Astrocyte (in vitro differentiated cells and primary cell): ENCODE data around the gene PTPN6. TPM values are rescaled to one million over a fixed set of nuclear protein-coding genes. Genes with fewer than 3 reads are reported as not detected.

Experiments used
- DNase-seq: peaks from one replicate; pipeline ENCODE4 v3.0.0-alpha.2; 2010; ENCODE audit warnings: low read depth
- FAIRE-seq: peaks from 2 replicates; lab custom pipeline; 2011; peaks lifted over from hg19 to GRCh38; lab: Jason Lieb, UNC
- H2AFZ ChIP-seq: 2 replicates; pipeline ENCODE4 v1.6.0; 2012; ENCODE audit warnings: low read depth, low read length, inconsistent platforms
- H3K27ac ChIP-seq: 2 replicates; pipeline ENCODE4 v1.5.1; 2011; ENCODE audit warnings: low read depth, low read length, inconsistent platforms
- H3K27me3 ChIP-seq: 2 replicates; pipeline ENCODE4 v1.6.0; 2011; ENCODE audit warnings: low read length, inconsistent platforms; ENCODE audit not compliant: insufficient read depth
- H3K36me3 ChIP-seq: 2 replicates; pipeline ENCODE4 v1.5.1; 2011; ENCODE audit warnings: low read length, inconsistent platforms; ENCODE audit not compliant: insufficient read depth
- H3K4me1 ChIP-seq: 2 replicates; pipeline ENCODE4 v1.5.1; 2011; ENCODE audit warnings: low read length, inconsistent platforms; ENCODE audit not compliant: insufficient read depth
- H3K4me2 ChIP-seq: 2 replicates; pipeline ENCODE4 v1.6.0; 2012; ENCODE audit warnings: low read length, inconsistent platforms
- H3K4me3 ChIP-seq: 2 replicates; pipeline ENCODE4 v1.5.1; 2011; ENCODE audit warnings: low read depth, mild to moderate bottlenecking, low read length, inconsistent platforms; ENCODE audit not compliant: insufficient read depth
- H3K79me2 ChIP-seq: 2 replicates; pipeline ENCODE4 v1.6.0; 2012; ENCODE audit warnings: mild to moderate bottlenecking, low read length, inconsistent platforms; ENCODE audit not compliant: insufficient read depth
- H3K9ac ChIP-seq: 2 replicates; pipeline ENCODE4 v1.6.0; 2012; ENCODE audit warnings: mild to moderate bottlenecking, low read length, inconsistent platforms
- H3K9me3 ChIP-seq: 2 replicates; pipeline ENCODE4 v1.5.1; 2012; ENCODE audit warnings: low read depth, mild to moderate bottlenecking, low read length, inconsistent platforms; ENCODE audit not compliant: insufficient read depth
- H4K20me1 ChIP-seq: 2 replicates; pipeline ENCODE4 v1.6.0; 2012; ENCODE audit warnings: low read length, inconsistent platforms; ENCODE audit not compliant: insufficient read depth
- H3K27ac Mint-ChIP-seq: one replicate; pipeline ENCODE4 v1.8.0; 2021; ENCODE audit warnings: mild to moderate bottlenecking, mixed read lengths; ENCODE audit not compliant: unreplicated experiment
- H3K27me3 Mint-ChIP-seq: one replicate; pipeline ENCODE4 v1.8.0; 2021; ENCODE audit warnings: low read depth, mixed read lengths; ENCODE audit not compliant: unreplicated experiment
- H3K36me3 Mint-ChIP-seq: one replicate; pipeline ENCODE4 v1.8.0; 2021; ENCODE audit warnings: low read depth, mixed read lengths; ENCODE audit not compliant: unreplicated experiment
- H3K4me1 Mint-ChIP-seq: one replicate; pipeline ENCODE4 v1.8.0; 2021; ENCODE audit warnings: low read depth, mixed read lengths; ENCODE audit not compliant: unreplicated experiment
- H3K4me3 Mint-ChIP-seq: one replicate; pipeline ENCODE4 v1.8.0; 2021; ENCODE audit warnings: mild to moderate bottlenecking, moderate library complexity, mixed read lengths; ENCODE audit not compliant: unreplicated experiment
- H3K9me3 Mint-ChIP-seq: one replicate; pipeline ENCODE4 v1.8.0; 2021; ENCODE audit warnings: mild to moderate bottlenecking, mixed read lengths; ENCODE audit not compliant: unreplicated experiment
- CTCF ChIP-seq: IDR thresholded peaks from 2 replicates; pipeline ENCODE4 v1.5.1; 2011; ENCODE audit warnings: low read depth, mild to moderate bottlenecking, inconsistent platforms, low read length, moderate library complexity; ENCODE audit not compliant: insufficient read depth
- EZH2 ChIP-seq: IDR thresholded peaks from 2 replicates; pipeline ENCODE4 v1.6.1; 2012; ENCODE audit warnings: mild to moderate bottlenecking, low read length, inconsistent platforms; ENCODE audit not compliant: insufficient read depth
- total RNA-seq: library from RNA; stranded (reverse); gene quantifications from 2 replicates; pipeline ENCODE4 v1.2.1, GENCODE V29; 2021

PTPN6 gene
- total RNA-seq, 1 donor from 2014 or later: 8.9 TPM

- no peak overlapping the region for H2AFZ ChIP-seq
- no peaks in the 10 kb centered on the region for H4K20me1 ChIP-seq
- TF ChIP-seq EZH2 (no peak), CTCF (no peak)
- Mint-ChIP-seq H3K4me1 (peaks cover 20% of the 10 kb centered on the region), H3K27ac (peak overlapping the region; percentile 88), H3K9me3 (no peaks in the 10 kb centered on the region), H3K4me3 (peak overlapping the region; percentile 62), H3K36me3 (peaks cover 9% of the 10 kb centered on the region), H3K27me3 (no peaks in the 10 kb centered on the region)
- DNase-seq (no peak), FAIRE-seq (no peak)
- no peaks in the 10 kb centered on the region for H3K9me3 ChIP-seq
- H3K27me3 ChIP-seq: no peaks in the 10 kb centered on the region
- no peak overlapping the region for H3K27ac ChIP-seq
- H3K9ac ChIP-seq: no peak overlapping the region
- no peak overlapping the region for H3K4me2 ChIP-seq
- H3K4me1 ChIP-seq: peaks cover 19% of the 10 kb centered on the region
- peaks cover 12% of the 10 kb centered on the region for H3K79me2 ChIP-seq
- H3K4me3 ChIP-seq: no peak overlapping the region
- H3K36me3 ChIP-seq: peaks cover 16% of the 10 kb centered on the region
These were observed 12.0 kb downstream of the PTPN6 start for GRCh38 chr12:6963016-6963731.

GRCh38 chr12:6963791-6964413 lies 12.7 kb downstream of the PTPN6 start:
- Mint-ChIP-seq H3K4me3 (no peak overlapping the region), H3K36me3 (peaks cover 12% of the 10 kb centered on the region), H3K27ac (peak overlapping the region; percentile 81), H3K4me1 (peaks cover 21% of the 10 kb centered on the region), H3K27me3 (no peaks in the 10 kb centered on the region), H3K9me3 (no peaks in the 10 kb centered on the region)
- FAIRE-seq (no peak), DNase-seq (no peak)
- TF ChIP-seq CTCF (no peak), EZH2 (no peak)
- Histone ChIP-seq H3K4me3 (no peak overlapping the region), H3K79me2 (peaks cover 20% of the 10 kb centered on the region), H3K4me2 (no peak overlapping the region), H3K36me3 (peaks cover 24% of the 10 kb centered on the region), H3K9ac (no peak overlapping the region), H3K27me3 (no peaks in the 10 kb centered on the region), H2AFZ (no peak overlapping the region), H3K27ac (no peak overlapping the region), H4K20me1 (peaks cover 6% of the 10 kb centered on the region), H3K9me3 (no peaks in the 10 kb centered on the region), H3K4me1 (peaks cover 23% of the 10 kb centered on the region)

- Histone ChIP-seq H3K4me3 (no peak overlapping the region), H3K27me3 (no peaks in the 10 kb centered on the region), H3K9ac (peak overlapping the region; percentile 41), H3K27ac (no peak overlapping the region), H3K36me3 (peaks cover 29% of the 10 kb centered on the region), H3K4me2 (no peak overlapping the region), H4K20me1 (peaks cover 7% of the 10 kb centered on the region), H3K9me3 (no peaks in the 10 kb centered on the region), H3K79me2 (peaks cover 26% of the 10 kb centered on the region), H2AFZ (no peak overlapping the region), H3K4me1 (peaks cover 25% of the 10 kb centered on the region)
- Mint-ChIP-seq H3K36me3 (peaks cover 12% of the 10 kb centered on the region), H3K27me3 (no peaks in the 10 kb centered on the region), H3K4me1 (peaks cover 22% of the 10 kb centered on the region), H3K9me3 (no peaks in the 10 kb centered on the region), H3K27ac (peak overlapping the region; percentile 81), H3K4me3 (peak overlapping the region; percentile 15)
- TF ChIP-seq EZH2: no peak
- FAIRE-seq: no peak
- no peak for DNase-seq
These were observed 13.5 kb downstream of the PTPN6 start for GRCh38 chr12:6964605-6965025.
